HEK293 (cell line): ENCODE results near the gene CIB4.

ENCODE experiments used
- CTCF ChIA-PET: fragments of 350-600 bp; formaldehyde crosslinking; extraction: SDS; loops from one replicate; lab custom pipeline; 2021; ENCODE audit warnings: antibody characterized with exemption; lab: Yijun Ruan, JAX
- POLR2A ChIA-PET: fragments of 300-600 bp; formaldehyde crosslinking; extraction: SDS; loops from one replicate; lab custom pipeline; 2020; ENCODE audit warnings: antibody characterized with exemption, inconsistent platforms; lab: Yijun Ruan, JAX
- H3K27ac ChIP-seq: fragments of 200-500 bp; sonication (Bioruptor generic); 2 replicates; pipeline ENCODE4 v1.5.1; 2014; ENCODE audit warnings: low read depth, low read length, control low read depth, inconsistent platforms; ENCODE audit errors: extremely low read depth
- H3K36me3 ChIP-seq, 2 experiments: fragments of 200-500 bp in 1 of 2; sonication (Bioruptor generic) in 1 of 2; 1 replicate in 1 of 2; 2 replicates in 1 of 2; pipeline ENCODE4 v1.5.1; 2014 to 2017; ENCODE audit warnings: inconsistent platforms in 2 of 2, low read length in 2 of 2; ENCODE audit not compliant: control insufficient read depth in 2 of 2, insufficient read depth in 1 of 2
- H3K4me1 ChIP-seq: fragments of 200-500 bp; sonication (Bioruptor generic); 2 replicates; pipeline ENCODE4 v1.5.1; 2014; ENCODE audit warnings: mild to moderate bottlenecking, low read length, inconsistent platforms; ENCODE audit not compliant: control insufficient read depth, insufficient read depth
- H3K4me3 ChIP-seq: 2 replicates; pipeline ENCODE4 v1.5.1; 2011; ENCODE audit warnings: low read depth, mild to moderate bottlenecking, control low read depth, low read length, moderate library complexity
- H3K9me3 ChIP-seq: fragments of 200-500 bp; sonication (Bioruptor generic); 2 replicates; pipeline ENCODE4 v1.5.1; 2014; ENCODE audit warnings: low read depth, low read length, inconsistent platforms; ENCODE audit not compliant: control insufficient read depth, insufficient read depth
- PRDM1 ChIP-seq: fragments of 450-650 bp; formaldehyde crosslinking; IDR thresholded peaks from 2 replicates; pipeline ENCODE4; 2016; ENCODE audit warnings: missing biosample characterization, missing genetic modification characterization
- PRDM4 ChIP-seq: fragments of 450-650 bp; formaldehyde crosslinking; IDR thresholded peaks from 2 replicates; pipeline ENCODE4 v1.5.1; 2017; ENCODE audit warnings: missing biosample characterization, missing genetic modification characterization
- SCRT2 ChIP-seq: fragments of 450-650 bp; formaldehyde crosslinking; IDR thresholded peaks from 2 replicates; pipeline ENCODE4 v1.5.1; 2016; ENCODE audit warnings: missing biosample characterization, missing genetic modification characterization
- ZBTB48 ChIP-seq: fragments of 450-650 bp; formaldehyde crosslinking; IDR thresholded peaks from 2 replicates; pipeline ENCODE4 v1.5.1; 2016; ENCODE audit warnings: missing biosample characterization, missing genetic modification characterization
- ZBTB49 ChIP-seq: fragments of 450-650 bp; formaldehyde crosslinking; IDR thresholded peaks from 2 replicates; pipeline ENCODE4 v1.5.1; 2016; ENCODE audit warnings: missing biosample characterization, missing genetic modification characterization, low read depth
- ZNF112 ChIP-seq: fragments of 450-650 bp; formaldehyde crosslinking; IDR thresholded peaks from 2 replicates; pipeline ENCODE4 v1.5.0; 2017; ENCODE audit warnings: missing biosample characterization, missing genetic modification characterization
- ZNF155 ChIP-seq: fragments of 450-650 bp; formaldehyde crosslinking; IDR thresholded peaks from 2 replicates; pipeline ENCODE4 v1.5.1; 2016; ENCODE audit warnings: missing biosample characterization, missing genetic modification characterization
- ZNF18 ChIP-seq: fragments of 450-650 bp; formaldehyde crosslinking; IDR thresholded peaks from 2 replicates; pipeline ENCODE4 v1.5.1; 2016; ENCODE audit warnings: missing biosample characterization, missing genetic modification characterization
- ZNF2 ChIP-seq: fragments of 450-650 bp; formaldehyde crosslinking; IDR thresholded peaks from 2 replicates; pipeline ENCODE4 v1.5.1; 2016; ENCODE audit warnings: missing biosample characterization, missing genetic modification characterization
- ZNF211 ChIP-seq: fragments of 450-650 bp; formaldehyde crosslinking; IDR thresholded peaks from 2 replicates; pipeline ENCODE4 v1.5.1; 2016; ENCODE audit warnings: low read depth, missing biosample characterization, missing genetic modification characterization
- ZNF214 ChIP-seq: fragments of 450-650 bp; formaldehyde crosslinking; IDR thresholded peaks from 2 replicates; pipeline ENCODE4 v1.5.1; 2017; ENCODE audit warnings: missing biosample characterization, mild to moderate bottlenecking, missing genetic modification characterization, borderline replicate concordance
- ZNF391 ChIP-seq: fragments of 450-650 bp; formaldehyde crosslinking; IDR thresholded peaks from 2 replicates; pipeline ENCODE4 v1.5.1; 2016; ENCODE audit warnings: low read depth, missing biosample characterization, missing genetic modification characterization, borderline replicate concordance
- ZNF837 ChIP-seq: fragments of 450-650 bp; formaldehyde crosslinking; IDR thresholded peaks from 2 replicates; pipeline ENCODE4 v1.5.1; 2016; ENCODE audit warnings: missing biosample characterization, missing genetic modification characterization

Gene CIB4

GRCh38 chr2:26598996-26599373, 42.2 kb downstream of the CIB4 start:
- POLR2A ChIA-PET, result no interaction called here
- Histone ChIP-seq H3K27ac (no peak overlapping the region), H3K4me3 (no peak overlapping the region), H3K36me3 (no peaks in the 10 kb centered on the region)
- TF ChIP-seq ZNF837 (tag by site-specific recombination), result no peak
- no peak for TF ChIP-seq ZNF391 (tag by site-specific recombination)
- TF ChIP-seq ZNF18, result no peak
- no peak for TF ChIP-seq ZBTB49 (tag by site-specific recombination)
- TF ChIP-seq ZBTB48 (tag by site-specific recombination), result no peak
- TF ChIP-seq ZNF214 (tag by site-specific recombination), result no peak
- TF ChIP-seq, all 188 proteins: peak for 0
- Histone ChIP-seq H3K4me1 (no peaks in the 10 kb centered on the region), H3K9me3 (no peaks in the 10 kb centered on the region)
- CTCF ChIA-PET, result interaction anchor here (0.9 to 1.8 kb wide), 3 partner anchors 21 to 146 kb away, joined by 3 to 20 read pairs (median 4); no protein-coding TSS in a partner anchor

GRCh38 chr2:26598336-26598995, 42.7 kb downstream of the CIB4 start:
- ChIA-PET CTCF (interaction anchor here (0.6 to 3.3 kb wide), 4 partner anchors 8 to 310 kb away, joined by 3 to 24 read pairs (median 12); no protein-coding TSS in a partner anchor), POLR2A (no interaction called here)
- H3K36me3 ChIP-seq, result no peaks in the 10 kb centered on the region
- no peak overlapping the region for H3K27ac ChIP-seq
- TF ChIP-seq PRDM4 (tag by site-specific recombination) (peak; percentile 63; the same call in 1 of the 2 replicates), PRDM1 (no peak)
- no peak overlapping the region for H3K4me3 ChIP-seq
- no peaks in the 10 kb centered on the region for H3K9me3 ChIP-seq
- H3K4me1 ChIP-seq, result no peaks in the 10 kb centered on the region

GRCh38 chr2:26597197-26597596, 44.0 kb downstream of the CIB4 start:
- Histone ChIP-seq H3K27ac (no peak overlapping the region), H3K4me1 (no peaks in the 10 kb centered on the region), H3K4me3 (no peak overlapping the region), H3K36me3 (no peaks in the 10 kb centered on the region), H3K9me3 (no peaks in the 10 kb centered on the region)
- TF ChIP-seq SCRT2 (tag by site-specific recombination) (no peak), ZNF155 (no peak), ZNF211 (tag by site-specific recombination) (no peak), ZNF112 (tag by site-specific recombination) (no peak), ZNF2 (tag by site-specific recombination) (no peak)
- ChIA-PET POLR2A (interaction anchor here (0.6 kb wide), 1 partner anchor 78 kb away, joined by 5 read pairs; no protein-coding TSS in a partner anchor), CTCF (interaction anchor here (0.6 to 3.3 kb wide), 10 partner anchors 9 to 668 kb away, joined by 3 to 24 read pairs (median 3); a partner anchor contains a TSS)
